Peyer's patch (tissue), 4 donors: ENCODE results near the gene DHRSX.
"Not testable (repeated sequence)": the region's sequence is repeated elsewhere in the genome, so short reads cannot be mapped to it uniquely, and the experiment has no call there.

ENCODE experiments used
- POLR2A ChIP-seq, 2 donors: fragments of 450-650 bp; IDR thresholded peaks; one replicate each; pipeline ENCODE4 v1.5.1; 2017; ENCODE audit warnings: antibody characterized with exemption in 2 of 2, mild to moderate bottlenecking in 2 of 2, moderate library complexity in 2 of 2
- TF ChIP-seq, protein P1 (sequence below), 6 experiments: fragments of 450-650 bp in 4 of 6; fragments of 200-600 bp in 2 of 6; sonication (generic) in 1 of 6; IDR thresholded peaks; one replicate each; pipeline ENCODE4 v1.5.1; 2017 to 2019; ENCODE audit warnings: antibody characterized with exemption in 6 of 6, mild to moderate bottlenecking in 3 of 6, moderate library complexity in 1 of 6

DNA sequence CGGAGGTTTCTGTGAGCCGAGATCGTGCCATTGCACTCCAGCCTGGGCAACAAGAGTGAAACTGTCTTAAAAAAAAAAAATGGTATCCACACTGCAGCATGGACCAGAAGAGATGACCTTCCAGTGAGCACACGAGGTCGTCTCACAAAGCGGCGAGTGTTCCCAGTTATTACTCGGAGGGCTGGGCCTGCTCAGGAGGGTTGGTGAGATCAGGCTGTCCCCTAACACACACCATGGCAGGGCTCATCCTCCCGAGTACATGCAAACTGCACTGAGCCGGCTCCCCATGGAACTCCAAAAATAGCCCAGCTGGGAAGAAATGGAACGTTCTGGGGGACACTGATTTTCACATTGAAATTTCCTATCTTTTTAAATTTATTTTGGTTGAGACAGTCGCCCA lies 19.2 kb downstream of the DHRSX start:
- TF ChIP-seq, protein P1, sequence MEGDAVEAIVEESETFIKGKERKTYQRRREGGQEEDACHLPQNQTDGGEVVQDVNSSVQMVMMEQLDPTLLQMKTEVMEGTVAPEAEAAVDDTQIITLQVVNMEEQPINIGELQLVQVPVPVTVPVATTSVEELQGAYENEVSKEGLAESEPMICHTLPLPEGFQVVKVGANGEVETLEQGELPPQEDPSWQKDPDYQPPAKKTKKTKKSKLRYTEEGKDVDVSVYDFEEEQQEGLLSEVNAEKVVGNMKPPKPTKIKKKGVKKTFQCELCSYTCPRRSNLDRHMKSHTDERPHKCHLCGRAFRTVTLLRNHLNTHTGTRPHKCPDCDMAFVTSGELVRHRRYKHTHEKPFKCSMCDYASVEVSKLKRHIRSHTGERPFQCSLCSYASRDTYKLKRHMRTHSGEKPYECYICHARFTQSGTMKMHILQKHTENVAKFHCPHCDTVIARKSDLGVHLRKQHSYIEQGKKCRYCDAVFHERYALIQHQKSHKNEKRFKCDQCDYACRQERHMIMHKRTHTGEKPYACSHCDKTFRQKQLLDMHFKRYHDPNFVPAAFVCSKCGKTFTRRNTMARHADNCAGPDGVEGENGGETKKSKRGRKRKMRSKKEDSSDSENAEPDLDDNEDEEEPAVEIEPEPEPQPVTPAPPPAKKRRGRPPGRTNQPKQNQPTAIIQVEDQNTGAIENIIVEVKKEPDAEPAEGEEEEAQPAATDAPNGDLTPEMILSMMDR (IDR thresholded peaks at IDR 0.05) = not testable (repeated sequence)
- TF ChIP-seq POLR2A (IDR thresholded peaks at IDR 0.05) = not testable (repeated sequence)
